Measurements from ENCODE around the gene KANSL1. TPM values are rescaled to one million over a fixed set of nuclear protein-coding genes. Genes with fewer than 3 reads are reported as not detected.

The KANSL1 gene
- total and polyA plus RNA-seq, 9 of the 15 experiments (the other 6 are each of a cell fraction or from before 2014, with no cell fraction given): 3.6 to 55.4 (median 31.8) TPM

DNA sequence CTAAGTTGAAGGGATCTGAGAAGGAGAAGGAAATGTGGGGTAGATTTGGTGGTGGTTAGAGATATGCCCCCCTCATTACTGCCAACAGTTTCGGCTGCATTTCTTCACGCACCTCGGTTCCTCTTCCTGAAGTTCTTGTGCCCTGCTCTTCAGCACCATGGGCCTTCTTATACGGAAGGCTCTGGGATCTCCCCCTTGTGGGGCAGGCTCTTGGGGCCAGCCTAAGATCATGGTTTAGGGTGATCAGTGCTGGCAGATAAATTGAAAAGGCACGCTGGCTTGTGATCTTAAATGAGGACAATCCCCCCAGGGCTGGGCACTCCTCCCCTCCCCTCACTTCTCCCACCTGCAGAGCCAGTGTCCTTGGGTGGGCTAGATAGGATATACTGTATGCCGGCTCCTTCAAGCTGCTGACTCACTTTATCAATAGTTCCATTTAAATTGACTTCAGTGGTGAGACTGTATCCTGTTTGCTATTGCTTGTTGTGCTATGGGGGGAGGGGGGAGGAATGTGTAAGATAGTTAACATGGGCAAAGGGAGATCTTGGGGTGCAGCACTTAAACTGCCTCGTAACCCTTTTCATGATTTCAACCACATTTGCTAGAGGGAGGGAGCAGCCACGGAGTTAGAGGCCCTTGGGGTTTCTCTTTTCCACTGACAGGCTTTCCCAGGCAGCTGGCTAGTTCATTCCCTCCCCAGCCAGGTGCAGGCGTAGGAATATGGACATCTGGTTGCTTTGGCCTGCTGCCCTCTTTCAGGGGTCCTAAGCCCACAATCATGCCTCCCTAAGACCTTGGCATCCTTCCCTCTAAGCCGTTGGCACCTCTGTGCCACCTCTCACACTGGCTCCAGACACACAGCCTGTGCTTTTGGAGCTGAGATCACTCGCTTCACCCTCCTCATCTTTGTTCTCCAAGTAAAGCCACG, 165.9 kb downstream of the KANSL1 start:
- in situ Hi-C loops (cut with MboI): no loop called here
- Histone ChIP-seq H3K9me3 (replicated peaks; ENCODE audit: control insufficient read depth, insufficient read depth, low read depth, low read length) (no peaks in the 10 kb centered on the region), H3K9ac (ENCODE audit: insufficient read depth in 1 of 2, low read depth in 2 of 2, low read length in 2 of 2) (peak overlapping the region in 1 of 2 experiments; percentile 37; a peak in 1 of 4 replicates), H3K4me2 (ENCODE audit: insufficient read depth, low read length) (no peak overlapping the region), H3K4me1 (replicated peaks in 1 of 2; ENCODE audit: control insufficient read depth in 2 of 2, insufficient read depth in 2 of 2, low read length in 2 of 2) (peaks cover 0 to 6% of the 10 kb centered on the region in 2 experiments; a peak in 2 of 5 replicates), H3K4me3 (no peak overlapping the region), H4K20me1 (replicated peaks; ENCODE audit: control insufficient read depth, insufficient read depth, low read length) (no peaks in the 10 kb centered on the region), H3K36me3 (ENCODE audit: control insufficient read depth, insufficient read depth, low read length) (peaks cover 49% of the 10 kb centered on the region; the same call in 2 of the 3 replicates), H3K9me1 (ENCODE audit: control insufficient read depth, insufficient read depth, low read length) (no peaks in the 10 kb centered on the region), H3K27me3 (ENCODE audit: control insufficient read depth in 2 of 2, insufficient read depth in 2 of 2, low read length in 2 of 2) (no peaks in the 10 kb centered on the region), H2AFZ (ENCODE audit: low read depth, low read length) (no peak overlapping the region), H3K27ac (ENCODE audit: extremely low read depth, low read depth, low read length) (no peak overlapping the region), H3K79me2 (ENCODE audit: control insufficient read depth, insufficient read depth, low read length) (no peaks in the 10 kb centered on the region)
- ChIA-PET POLR2A (no interaction called here), CTCF (ENCODE audit: low intra/inter-chr PET ratio) (no interaction called here)
- no TSS peak for BruUV-seq (replicated peaks)
- TF ChIP-seq, protein P1, sequence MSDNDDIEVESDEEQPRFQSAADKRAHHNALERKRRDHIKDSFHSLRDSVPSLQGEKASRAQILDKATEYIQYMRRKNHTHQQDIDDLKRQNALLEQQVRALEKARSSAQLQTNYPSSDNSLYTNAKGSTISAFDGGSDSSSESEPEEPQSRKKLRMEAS (CRISPR knock-in tag; IDR thresholded peaks at IDR 0.05): no peak
- no peak for TF ChIP-seq ZNF785 (CRISPR knock-in tag; IDR thresholded peaks at IDR 0.05)
- no peak for TF ChIP-seq TRIM28 (IDR thresholded peaks at IDR 0.05)
- TF ChIP-seq C11orf30 (IDR thresholded peaks at IDR 0.05; ENCODE audit: low read depth): no peak
- 0 out of 2 replicates have a peak, but pooled peaks have one; percentile 39 for TF ChIP-seq POLR2A (conservative IDR thresholded peaks at IDR 0.05)
- TF ChIP-seq, protein P2, sequence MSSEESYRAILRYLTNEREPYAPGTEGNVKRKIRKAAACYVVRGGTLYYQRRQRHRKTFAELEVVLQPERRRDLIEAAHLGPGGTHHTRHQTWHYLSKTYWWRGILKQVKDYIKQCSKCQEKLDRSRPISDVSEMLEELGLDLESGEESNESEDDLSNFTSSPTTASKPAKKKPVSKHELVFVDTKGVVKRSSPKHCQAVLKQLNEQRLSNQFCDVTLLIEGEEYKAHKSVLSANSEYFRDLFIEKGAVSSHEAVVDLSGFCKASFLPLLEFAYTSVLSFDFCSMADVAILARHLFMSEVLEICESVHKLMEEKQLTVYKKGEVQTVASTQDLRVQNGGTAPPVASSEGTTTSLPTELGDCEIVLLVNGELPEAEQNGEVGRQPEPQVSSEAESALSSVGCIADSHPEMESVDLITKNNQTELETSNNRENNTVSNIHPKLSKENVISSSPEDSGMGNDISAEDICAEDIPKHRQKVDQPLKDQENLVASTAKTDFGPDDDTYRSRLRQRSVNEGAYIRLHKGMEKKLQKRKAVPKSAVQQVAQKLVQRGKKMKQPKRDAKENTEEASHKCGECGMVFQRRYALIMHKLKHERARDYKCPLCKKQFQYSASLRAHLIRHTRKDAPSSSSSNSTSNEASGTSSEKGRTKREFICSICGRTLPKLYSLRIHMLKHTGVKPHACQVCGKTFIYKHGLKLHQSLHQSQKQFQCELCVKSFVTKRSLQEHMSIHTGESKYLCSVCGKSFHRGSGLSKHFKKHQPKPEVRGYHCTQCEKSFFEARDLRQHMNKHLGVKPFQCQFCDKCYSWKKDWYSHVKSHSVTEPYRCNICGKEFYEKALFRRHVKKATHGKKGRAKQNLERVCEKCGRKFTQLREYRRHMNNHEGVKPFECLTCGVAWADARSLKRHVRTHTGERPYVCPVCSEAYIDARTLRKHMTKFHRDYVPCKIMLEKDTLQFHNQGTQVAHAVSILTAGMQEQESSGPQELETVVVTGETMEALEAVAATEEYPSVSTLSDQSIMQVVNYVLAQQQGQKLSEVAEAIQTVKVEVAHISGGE (CRISPR knock-in tag; IDR thresholded peaks at IDR 0.05): no peak
- DNase-seq (ENCODE audit: extremely low read depth in 1 of 4, low spot score in 3 of 4) (no peak), ATAC-seq (peak; percentile 11; the same call in 2 of the 3 replicates), FAIRE-seq (no peak)
- WGBS (ENCODE audit: insufficient coverage, low coverage, missing lambda C conversion rate): 80% methylated on average over 12 of the region's 12 CpGs
- intact Hi-C loops (cut with micrococcal nuclease): no loop called here

Measured in K562 (cell line).